Right lobe of liver (tissue), 4 donors: ENCODE data around the gene SOCS7.

Experiments used
- POLR2A ChIP-seq: fragments of 450-650 bp; IDR thresholded peaks from one replicate; pipeline ENCODE4 v1.6.1; 2017; ENCODE audit warnings: antibody characterized with exemption, mild to moderate bottlenecking
- TF ChIP-seq, protein P1 (sequence below), 4 donors: fragments of 200-600 bp in 3 of 4; fragments of 450-650 bp in 1 of 4; IDR thresholded peaks; one replicate each; pipeline versions ENCODE4 v1.5.1 to v1.8.0; 2016 to 2022; ENCODE audit warnings: antibody characterized with exemption in 4 of 4, mild to moderate bottlenecking in 2 of 4
- donor health status: DM: no; HTN: no; CAD: no.
- donor health status: DM: no; HTN: no; CAD: no.
- donor health status: DM: no; HTN: yes; CAD: no.

GRCh38 chr17:38449364-38449763 is 97.7 kb downstream of the SOCS7 start:
- TF ChIP-seq, protein P1, sequence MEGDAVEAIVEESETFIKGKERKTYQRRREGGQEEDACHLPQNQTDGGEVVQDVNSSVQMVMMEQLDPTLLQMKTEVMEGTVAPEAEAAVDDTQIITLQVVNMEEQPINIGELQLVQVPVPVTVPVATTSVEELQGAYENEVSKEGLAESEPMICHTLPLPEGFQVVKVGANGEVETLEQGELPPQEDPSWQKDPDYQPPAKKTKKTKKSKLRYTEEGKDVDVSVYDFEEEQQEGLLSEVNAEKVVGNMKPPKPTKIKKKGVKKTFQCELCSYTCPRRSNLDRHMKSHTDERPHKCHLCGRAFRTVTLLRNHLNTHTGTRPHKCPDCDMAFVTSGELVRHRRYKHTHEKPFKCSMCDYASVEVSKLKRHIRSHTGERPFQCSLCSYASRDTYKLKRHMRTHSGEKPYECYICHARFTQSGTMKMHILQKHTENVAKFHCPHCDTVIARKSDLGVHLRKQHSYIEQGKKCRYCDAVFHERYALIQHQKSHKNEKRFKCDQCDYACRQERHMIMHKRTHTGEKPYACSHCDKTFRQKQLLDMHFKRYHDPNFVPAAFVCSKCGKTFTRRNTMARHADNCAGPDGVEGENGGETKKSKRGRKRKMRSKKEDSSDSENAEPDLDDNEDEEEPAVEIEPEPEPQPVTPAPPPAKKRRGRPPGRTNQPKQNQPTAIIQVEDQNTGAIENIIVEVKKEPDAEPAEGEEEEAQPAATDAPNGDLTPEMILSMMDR (IDR thresholded peaks at IDR 0.05): no peak
- TF ChIP-seq POLR2A: no peak
